HepG2 (cell line): ENCODE measurements around the gene TGM1. TPM values are rescaled to one million over a fixed set of nuclear protein-coding genes. Genes with fewer than 3 reads are reported as not detected.
A peak's percentile ranks its signal among the peaks of the same experiment; 100 is the strongest.

ENCODE experiments used
- ARNT ChIP-seq: fragments of 450-650 bp; IDR thresholded peaks from 2 replicates; pipeline ENCODE4 v1.6.1; 2017
- ATF5 ChIP-seq: sonication (generic); formaldehyde crosslinking; IDR thresholded peaks from 2 replicates; pipeline ENCODE4 v1.4.0; 2020; ENCODE audit warnings: mild to moderate bottlenecking, low read depth, missing genetic modification reagents
- CEBPB ChIP-seq: IDR thresholded peaks from 2 replicates; pipeline ENCODE4 v1.6.1; 2011; ENCODE audit warnings: low read depth, low read length, improper control_type of control experiment, borderline replicate concordance
- FOXO4 ChIP-seq: sonication (generic); formaldehyde crosslinking; conservative IDR thresholded peaks from 2 replicates; pipeline ENCODE4 v1.8.1; 2023; ENCODE audit warnings: missing genetic modification reagents
- MED8 ChIP-seq: sonication (generic); formaldehyde crosslinking; IDR thresholded peaks from 2 replicates; pipeline ENCODE4 v1.8.1; 2023; ENCODE audit warnings: mild to moderate bottlenecking, missing genetic modification reagents; ENCODE audit not compliant: insufficient replicate concordance
- NCOA5 ChIP-seq: sonication (generic); formaldehyde crosslinking; IDR thresholded peaks from 2 replicates; pipeline ENCODE4 v1.4.0; 2020; ENCODE audit warnings: missing genetic modification reagents
- PAF1 ChIP-seq: IDR thresholded peaks from 2 replicates; pipeline ENCODE4 v1.6.1; 2016; ENCODE audit warnings: missing genetic modification reagents, missing compliant biosample characterization
- PATZ1 ChIP-seq: sonication (generic); formaldehyde crosslinking; IDR thresholded peaks from 2 replicates; pipeline ENCODE4 v1.4.0; 2020; ENCODE audit warnings: missing genetic modification reagents
- RXRB ChIP-seq: IDR thresholded peaks from 2 replicates; pipeline ENCODE4 v1.6.1; 2016; ENCODE audit warnings: borderline replicate concordance, missing genetic modification reagents, missing compliant biosample characterization
- SMYD3 ChIP-seq: sonication (generic); formaldehyde crosslinking; IDR thresholded peaks from 2 replicates; pipeline ENCODE4 v1.8.1; 2023; ENCODE audit warnings: mild to moderate bottlenecking, missing genetic modification reagents
- TIGD3 ChIP-seq: sonication (generic); formaldehyde crosslinking; IDR thresholded peaks from 2 replicates; pipeline ENCODE4 v1.5.1; 2020; ENCODE audit warnings: mild to moderate bottlenecking, missing genetic modification reagents, borderline replicate concordance
- ZFP1 ChIP-seq: IDR thresholded peaks from 2 replicates; pipeline ENCODE4 v1.6.1; 2016
- ZNF230 ChIP-seq: sonication (generic); formaldehyde crosslinking; IDR thresholded peaks from 2 replicates; pipeline ENCODE4 v1.4.0; 2020; ENCODE audit warnings: mild to moderate bottlenecking, missing genetic modification reagents
- ZNF383 ChIP-seq: sonication (generic); formaldehyde crosslinking; IDR thresholded peaks from 2 replicates; pipeline ENCODE4 v1.4.0; 2020; ENCODE audit warnings: missing genetic modification reagents, mild to moderate bottlenecking, borderline replicate concordance
- ZNF431 ChIP-seq: sonication (generic); formaldehyde crosslinking; IDR thresholded peaks from 2 replicates; pipeline ENCODE4 v1.9.0; 2022; ENCODE audit warnings: missing genetic modification reagents, low read depth, mild to moderate bottlenecking, borderline replicate concordance
- ZNF512 ChIP-seq: sonication (generic); formaldehyde crosslinking; IDR thresholded peaks from 2 replicates; pipeline ENCODE4 v1.4.0; 2020; ENCODE audit warnings: mild to moderate bottlenecking, missing genetic modification reagents
- ZNF737 ChIP-seq: sonication (generic); formaldehyde crosslinking; IDR thresholded peaks from 2 replicates; pipeline ENCODE4 v1.5.0; 2020; ENCODE audit warnings: missing genetic modification reagents, mild to moderate bottlenecking, borderline replicate concordance
- polyA plus RNA-seq, 8 experiments: library from polyadenylated mRNA; depleted of rRNA in 3 of 8; stranded (reverse) in 7 of 8; unstranded in 1 of 8; fragments of >200 nt; fragmentation: Illumina TruSeq in 4 of 8; extraction: Trizol in 4 of 8; gene quantifications; 2 replicates each; pipeline versions ENCODE4 v1.2.1 to v1.2.3, GENCODE V29; 2011 to 2016; ENCODE audit warnings: low read depth in 4 of 8, missing spikeins in 1 of 8, mixed read lengths in 1 of 8; ENCODE audit not compliant: insufficient read depth in 1 of 8
- total RNA-seq, 5 experiments: library from RNA; depleted of rRNA; stranded (reverse); fragments of >200 nt; fragmentation: Illumina TruSeq; extraction: Trizol; gene quantifications; 2 replicates each; pipeline ENCODE4 v1.2.3, GENCODE V29; 2016; ENCODE audit warnings: low read depth in 1 of 5

The TGM1 gene
- total and polyA plus RNA-seq, 2 of the 13 experiments (the other 11 are each of a cell fraction or from before 2014, with no cell fraction given) = 3.2 to 10.6 TPM

GRCh38 chr14:24252289-24253124, 10.5 kb downstream of the TGM1 start (continued):
- TF ChIP-seq ZNF737 (CRISPR knock-in tag) = no peak
- no peak for TF ChIP-seq PAF1 (CRISPR knock-in tag)
- TF ChIP-seq SMYD3 (CRISPR knock-in tag) = no peak; the same call in 1 of the 2 replicates
- TF ChIP-seq NCOA5 (CRISPR knock-in tag) = no peak
- TF ChIP-seq ARNT = no peak
- TF ChIP-seq RXRB (CRISPR knock-in tag) = peak; percentile 68
- no peak for TF ChIP-seq ZNF383 (CRISPR knock-in tag)
- TF ChIP-seq FOXO4 (CRISPR knock-in tag) = no peak
- no peak; the same call in 1 of the 2 replicates for TF ChIP-seq PATZ1 (CRISPR knock-in tag)
- TF ChIP-seq ZNF431 (CRISPR knock-in tag) = 0 out of 2 replicates have a peak, but pooled peaks have one; percentile 65
- TF ChIP-seq MED8 (CRISPR knock-in tag) = no peak
- peak; percentile 50; the same call in 1 of the 2 replicates for TF ChIP-seq CEBPB
- peak; percentile 53; the same call in 1 of the 2 replicates for TF ChIP-seq ZNF512 (CRISPR knock-in tag)
- TF ChIP-seq TIGD3 (CRISPR knock-in tag) = 0 out of 2 replicates have a peak, but pooled peaks have one; percentile 68
- no peak for TF ChIP-seq ZFP1 (CRISPR knock-in tag)
- TF ChIP-seq ATF5 (CRISPR knock-in tag) = no peak
- TF ChIP-seq ZNF230 (CRISPR knock-in tag) = 0 out of 2 replicates have a peak, but pooled peaks have one; percentile 51
